Endothelial cell of umbilical vein (primary cell): ENCODE results near the gene SLIT1. TPM values are rescaled to one million over a fixed set of nuclear protein-coding genes. Genes with fewer than 3 reads are reported as not detected.

Source experiments
- BruUV-seq: library from RNA; stranded (reverse); fragments of 400-500 nt; replicated peaks from 2 replicates; lab custom pipeline; 2021; lab: Mats Ljungman, UMichigan
- CTCF ChIA-PET: fragments of 300-600, 350-600 bp; sonication (Branson Sonifier 250); formaldehyde crosslinking; loops from one replicate; lab custom pipeline; 2021; ENCODE audit warnings: antibody characterized with exemption, inconsistent platforms; lab: Charles Lee
- POLR2A ChIA-PET: fragments of 300-600, 350-600 bp; sonication (Branson Sonifier 250); formaldehyde crosslinking; loops from one replicate; lab custom pipeline; 2021; ENCODE audit warnings: antibody characterized with exemption, inconsistent platforms; lab: Charles Lee
- DNase-seq: peaks from one replicate; pipeline ENCODE4 v3.0.0-alpha.2; 2011; ENCODE audit warnings: low read depth, low spot score
- FAIRE-seq: peaks from 2 replicates; lab custom pipeline; 2011; peaks lifted over from hg19 to GRCh38; lab: Jason Lieb, UNC
- H2AFZ ChIP-seq: 2 replicates; pipeline ENCODE4 v1.6.0; 2012; ENCODE audit warnings: low read depth, low read length, control low read depth, inconsistent platforms
- H3K27ac ChIP-seq: 2 replicates; pipeline ENCODE4 v1.5.1; 2011; ENCODE audit warnings: low read depth, mild to moderate bottlenecking, control low read depth, low read length, moderate library complexity; ENCODE audit not compliant: insufficient read depth
- H3K27me3 ChIP-seq, 2 experiments: 2 replicates each; pipeline versions ENCODE4 v1.6.0 to v1.6.1; 2011; ENCODE audit warnings: low read length in 2 of 2, mixed read lengths in 1 of 2; ENCODE audit not compliant: control insufficient read depth in 2 of 2, insufficient read depth in 2 of 2
- H3K36me3 ChIP-seq, 2 experiments: 2 replicates in 1 of 2; 3 replicates in 1 of 2; pipeline ENCODE4 v1.5.1; 2011; ENCODE audit warnings: low read length in 2 of 2, mild to moderate bottlenecking in 1 of 2, moderate library complexity in 1 of 2; ENCODE audit not compliant: control insufficient read depth in 2 of 2, insufficient read depth in 2 of 2; ENCODE audit errors: extremely low read depth in 1 of 2
- H3K4me1 ChIP-seq: 3 replicates; pipeline ENCODE4 v1.5.1; 2011; ENCODE audit warnings: mild to moderate bottlenecking, low read length; ENCODE audit not compliant: control insufficient read depth, insufficient read depth; ENCODE audit errors: extremely low read depth
- H3K4me2 ChIP-seq: 2 replicates; pipeline ENCODE4 v1.6.1; 2011; ENCODE audit warnings: low read length, control low read depth, mixed read lengths; ENCODE audit not compliant: insufficient read depth
- H3K4me3 ChIP-seq, 3 experiments: fragments of 200-600 bp in 1 of 3; sonication (generic), shearing (Covaris generic) in 1 of 3; replicated peaks in 1 of 3; 2 replicates each; pipeline ENCODE4 v1.5.1; 2011 to 2016; ENCODE audit warnings: control low read depth in 3 of 3, low read length in 3 of 3, mild to moderate bottlenecking in 2 of 3, inconsistent platforms in 1 of 3, low read depth in 1 of 3, moderate library complexity in 1 of 3; ENCODE audit not compliant: insufficient read depth in 1 of 3
- H3K79me2 ChIP-seq: 2 replicates; pipeline ENCODE4 v1.6.0; 2012; ENCODE audit warnings: low read length, inconsistent platforms; ENCODE audit not compliant: control insufficient read depth, insufficient read depth
- H3K9ac ChIP-seq: replicated peaks from 2 replicates; pipeline ENCODE3; 2011; ENCODE audit warnings: low read length, control low read depth; ENCODE audit not compliant: insufficient read depth; ENCODE audit errors: extremely low read depth
- H3K9me1 ChIP-seq: replicated peaks from 3 replicates; pipeline ENCODE4 v1.6.0; 2011; ENCODE audit warnings: mild to moderate bottlenecking, low read length; ENCODE audit not compliant: control insufficient read depth, insufficient read depth; ENCODE audit errors: extremely low read depth
- H3K9me3 ChIP-seq: replicated peaks from 2 replicates; pipeline ENCODE4 v1.5.1; 2012; ENCODE audit warnings: low read length, inconsistent platforms; ENCODE audit not compliant: control insufficient read depth, insufficient read depth
- H4K20me1 ChIP-seq: replicated peaks from 2 replicates; pipeline ENCODE3; 2011; ENCODE audit warnings: mild to moderate bottlenecking, low read length; ENCODE audit not compliant: control insufficient read depth, insufficient read depth; ENCODE audit errors: extremely low read depth
- EZH2 ChIP-seq: IDR thresholded peaks from 2 replicates; pipeline ENCODE4 v1.6.1; 2012; ENCODE audit warnings: borderline replicate concordance, low read depth, mild to moderate bottlenecking, moderate library complexity, low read length, inconsistent platforms; ENCODE audit not compliant: severe bottlenecking
- FOS ChIP-seq: IDR thresholded peaks from 2 replicates; pipeline ENCODE4 v1.6.1; 2011; ENCODE audit warnings: mild to moderate bottlenecking, low read length, moderate library complexity, borderline replicate concordance; ENCODE audit not compliant: insufficient read depth
- GATA2 ChIP-seq: IDR thresholded peaks from 2 replicates; pipeline ENCODE4 v1.7.0; 2011; ENCODE audit warnings: low read depth, mild to moderate bottlenecking, moderate library complexity, mixed read lengths, low read length; ENCODE audit not compliant: insufficient read length, insufficient read depth
- JUN ChIP-seq: IDR thresholded peaks from 2 replicates; pipeline ENCODE4 v1.6.1; 2011; ENCODE audit warnings: borderline replicate concordance, low read depth; ENCODE audit not compliant: insufficient read length, insufficient read depth
- MYC ChIP-seq: IDR thresholded peaks from one replicate; pipeline ENCODE4 v1.6.1; 2011; ENCODE audit warnings: mild to moderate bottlenecking, low read depth, low read length
- POLR2A ChIP-seq: IDR thresholded peaks from 2 replicates; pipeline ENCODE4 v1.6.1; 2012; ENCODE audit warnings: low read depth, mild to moderate bottlenecking, control low read depth, low read length
- POLR2AphosphoS5 ChIP-seq: IDR thresholded peaks from 2 replicates; pipeline ENCODE4 v1.6.1; 2012; ENCODE audit warnings: low read depth, mild to moderate bottlenecking, control low read depth, low read length, moderate library complexity; ENCODE audit not compliant: insufficient read depth
- dilution Hi-C: fragments of 300-500 bp; cut with MboI; formaldehyde crosslinking; loops from one replicate; pipeline ENCODE4 v1.15.0; 2019; ENCODE audit warnings: low sequenced_read_pairs; ENCODE audit not compliant: extremely low pct_ligation_motif_present
- intact Hi-C: fragments of 100-400 bp; cut with micrococcal nuclease; formaldehyde crosslinking; loops from one replicate; pipeline ENCODE4 v1.10.0; 2022
- polyA plus RNA-seq, 4 experiments: library from polyadenylated mRNA; depleted of rRNA in 3 of 4; stranded (reverse) in 3 of 4; unstranded in 1 of 4; fragments of >200 nt; gene quantifications; 2 replicates each; pipeline versions ENCODE4 v1.2.1 to v1.2.3, GENCODE V29; 2011 to 2012; ENCODE audit warnings: missing spikeins in 1 of 4
- total RNA-seq: library from RNA; stranded (reverse); gene quantifications from 2 replicates; pipeline ENCODE4 v1.2.3, GENCODE V29; 2021
- TF ChIP-seq, protein P1 (sequence below): IDR thresholded peaks from 2 replicates; pipeline ENCODE4 v1.6.1; 2011; ENCODE audit not compliant: insufficient read depth, insufficient read length
- TF ChIP-seq, protein P2 (sequence below), 2 donors: IDR thresholded peaks; 1 replicate in 1 of 2; 2 replicates in 1 of 2; pipeline ENCODE4 v1.5.1; 2011; ENCODE audit warnings: low read length in 2 of 2, mild to moderate bottlenecking in 2 of 2, moderate library complexity in 2 of 2, control low read depth in 1 of 2, inconsistent platforms in 1 of 2, low read depth in 1 of 2; ENCODE audit not compliant: insufficient read depth in 1 of 2; ENCODE audit errors: extremely low read depth in 1 of 2

The SLIT1 gene
- total and polyA plus RNA-seq, 2 donors (not counting 3 experiments of a cell fraction or from before 2014, with no cell fraction given), result 0.04 to 0.20 TPM

DNA sequence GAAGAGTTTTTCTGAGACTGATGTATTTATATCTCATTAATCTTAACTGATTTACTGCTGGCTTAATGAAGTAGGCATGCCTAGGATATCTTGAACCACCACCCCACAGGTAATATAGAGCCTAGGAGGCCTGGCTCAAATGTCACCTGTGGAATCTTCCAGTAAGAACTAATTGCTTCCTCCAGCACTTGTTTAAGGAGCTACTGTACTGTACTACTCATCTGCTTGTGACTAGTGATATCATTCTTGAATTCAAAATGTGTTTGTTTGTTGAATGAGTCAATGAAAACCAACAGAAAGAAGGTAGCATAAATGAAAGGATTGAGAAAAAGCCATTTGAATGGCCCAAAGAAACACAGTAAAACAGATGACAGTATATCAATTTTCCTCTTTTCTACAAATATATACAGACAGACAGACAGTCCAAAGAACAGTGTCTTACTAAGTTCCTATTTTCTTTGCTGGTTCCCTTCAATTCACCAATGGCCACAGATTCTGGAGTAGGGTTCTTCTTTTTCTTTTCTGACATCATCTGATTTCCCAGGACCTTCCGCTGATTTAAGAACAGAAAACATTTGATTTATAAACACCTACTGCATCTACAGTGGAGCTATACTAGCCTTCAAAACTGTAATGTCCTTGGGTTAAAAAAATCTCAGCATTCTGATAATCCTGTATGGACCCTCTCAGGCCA is 43.7 kb upstream of the SLIT1 start:
- dilution Hi-C loops, result no loop called here
- TF ChIP-seq, protein P1, sequence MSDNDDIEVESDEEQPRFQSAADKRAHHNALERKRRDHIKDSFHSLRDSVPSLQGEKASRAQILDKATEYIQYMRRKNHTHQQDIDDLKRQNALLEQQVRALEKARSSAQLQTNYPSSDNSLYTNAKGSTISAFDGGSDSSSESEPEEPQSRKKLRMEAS, result no peak
- no peak for TF ChIP-seq POLR2A
- TF ChIP-seq, protein P2, sequence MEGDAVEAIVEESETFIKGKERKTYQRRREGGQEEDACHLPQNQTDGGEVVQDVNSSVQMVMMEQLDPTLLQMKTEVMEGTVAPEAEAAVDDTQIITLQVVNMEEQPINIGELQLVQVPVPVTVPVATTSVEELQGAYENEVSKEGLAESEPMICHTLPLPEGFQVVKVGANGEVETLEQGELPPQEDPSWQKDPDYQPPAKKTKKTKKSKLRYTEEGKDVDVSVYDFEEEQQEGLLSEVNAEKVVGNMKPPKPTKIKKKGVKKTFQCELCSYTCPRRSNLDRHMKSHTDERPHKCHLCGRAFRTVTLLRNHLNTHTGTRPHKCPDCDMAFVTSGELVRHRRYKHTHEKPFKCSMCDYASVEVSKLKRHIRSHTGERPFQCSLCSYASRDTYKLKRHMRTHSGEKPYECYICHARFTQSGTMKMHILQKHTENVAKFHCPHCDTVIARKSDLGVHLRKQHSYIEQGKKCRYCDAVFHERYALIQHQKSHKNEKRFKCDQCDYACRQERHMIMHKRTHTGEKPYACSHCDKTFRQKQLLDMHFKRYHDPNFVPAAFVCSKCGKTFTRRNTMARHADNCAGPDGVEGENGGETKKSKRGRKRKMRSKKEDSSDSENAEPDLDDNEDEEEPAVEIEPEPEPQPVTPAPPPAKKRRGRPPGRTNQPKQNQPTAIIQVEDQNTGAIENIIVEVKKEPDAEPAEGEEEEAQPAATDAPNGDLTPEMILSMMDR (IDR thresholded peaks at IDR 0.05; ENCODE audit: extremely low read depth in 1 of 2, insufficient read depth in 1 of 2, low read depth in 1 of 2, low read length in 2 of 2), result no peak
- no peak for TF ChIP-seq EZH2
- no TSS peak for BruUV-seq
- no peak overlapping the region for H3K27ac ChIP-seq
- FAIRE-seq, result no peak
- peaks cover 4% of the 10 kb centered on the region for H3K4me1 ChIP-seq
- no peak for DNase-seq
- no peak overlapping the region for H3K4me3 ChIP-seq
- CTCF ChIA-PET, result interaction anchor here (1.1 to 2.1 kb wide), 4 partner anchors 19 to 192 kb away, joined by 3 to 11 read pairs (median 5); no protein-coding TSS in a partner anchor
- intact Hi-C loops, result no loop called here
- no peak overlapping the region for H2AFZ ChIP-seq
- no peak overlapping the region for H3K9ac ChIP-seq
- no peaks in the 10 kb centered on the region for H3K9me3 ChIP-seq
- H3K36me3 ChIP-seq, result peaks cover 0 to 2% of the 10 kb centered on the region in 2 experiments
- no peaks in the 10 kb centered on the region for H3K9me1 ChIP-seq
- H4K20me1 ChIP-seq, result no peaks in the 10 kb centered on the region
- POLR2A ChIA-PET, result interaction anchor here (1.0 kb wide), 1 partner anchor 11 kb away, joined by 4 read pairs; no protein-coding TSS in a partner anchor
- H3K4me2 ChIP-seq, result no peak overlapping the region
- no peaks in the 10 kb centered on the region for H3K79me2 ChIP-seq
- no peaks in the 10 kb centered on the region for H3K27me3 ChIP-seq

DNA sequence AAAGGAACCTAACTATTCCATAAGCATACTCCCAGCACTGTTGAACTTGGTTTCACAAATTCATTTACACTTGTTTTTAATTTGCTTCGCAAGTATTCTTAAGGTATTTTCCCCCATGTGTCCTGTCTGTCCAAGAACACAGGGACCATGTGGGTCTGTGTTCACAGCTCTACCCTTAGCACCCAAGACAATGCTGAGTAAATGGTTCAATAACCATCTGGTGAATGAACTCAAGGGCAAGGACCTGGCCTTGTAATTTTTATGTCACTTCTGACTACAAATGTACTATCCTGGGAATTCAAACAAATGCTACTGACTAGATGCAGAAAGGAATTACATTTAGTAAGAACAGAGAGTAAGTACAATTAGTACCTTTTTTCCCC is 43.0 kb upstream of the SLIT1 start:
- H3K9me1 ChIP-seq, result no peaks in the 10 kb centered on the region
- dilution Hi-C loops, result no loop called here
- H3K9ac ChIP-seq, result no peak overlapping the region
- no peaks in the 10 kb centered on the region for H3K79me2 ChIP-seq
- POLR2A ChIA-PET, result no interaction called here
- DNase-seq, result no peak
- H3K4me2 ChIP-seq, result no peak overlapping the region
- TF ChIP-seq, protein P1, result no peak
- TF ChIP-seq, protein P2 (IDR thresholded peaks at IDR 0.05; ENCODE audit: extremely low read depth in 1 of 2, insufficient read depth in 1 of 2, low read depth in 1 of 2, low read length in 2 of 2), result no peak
- TF ChIP-seq GATA2, result no peak
- no peak for TF ChIP-seq EZH2
- TF ChIP-seq POLR2AphosphoS5, result no peak
- TF ChIP-seq FOS, result no peak
- TF ChIP-seq JUN, result no peak
- TF ChIP-seq POLR2A, result no peak
- no peak for TF ChIP-seq MYC
- no peak overlapping the region for H3K4me3 ChIP-seq
- CTCF ChIA-PET, result interaction anchor here (1.0 to 2.0 kb wide), 3 partner anchors 19 to 191 kb away, joined by 3 to 7 read pairs (median 4); no protein-coding TSS in a partner anchor
- H3K27me3 ChIP-seq, result no peaks in the 10 kb centered on the region
- H3K36me3 ChIP-seq, result peaks cover 0 to 2% of the 10 kb centered on the region in 2 experiments
- H3K4me1 ChIP-seq, result peaks cover 4% of the 10 kb centered on the region
- intact Hi-C loops, result no loop called here
- no peaks in the 10 kb centered on the region for H4K20me1 ChIP-seq
- H3K9me3 ChIP-seq, result no peaks in the 10 kb centered on the region
- H3K27ac ChIP-seq, result no peak overlapping the region
- no peak overlapping the region for H2AFZ ChIP-seq
- no peak for FAIRE-seq
- no TSS peak for BruUV-seq
